ENCODE results near the gene ACVRL1.
"Not testable (repeated sequence)": the region's sequence is repeated elsewhere in the genome, so short reads cannot be mapped to it uniquely, and the experiment has no call there.

Gene ACVRL1

DNA sequence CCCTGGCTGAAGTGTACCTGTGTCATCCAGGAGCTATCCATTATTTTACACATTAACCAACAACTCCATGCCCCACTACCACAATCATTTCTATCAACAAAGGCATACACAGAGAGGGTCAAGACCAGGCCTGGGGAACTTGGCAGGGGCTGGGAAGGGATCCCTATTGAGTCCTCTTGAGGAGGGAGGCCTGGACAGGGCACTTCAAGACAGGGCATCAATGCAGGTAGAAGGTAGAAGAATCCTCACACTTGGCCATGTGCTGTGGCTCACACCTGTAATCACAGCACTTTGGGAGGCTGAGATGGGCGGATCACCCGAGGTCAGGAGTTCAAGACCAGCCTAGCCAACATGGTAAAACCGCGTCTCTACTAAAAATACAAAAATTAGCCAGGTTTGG lies 32.8 kb upstream of the ACVRL1 start:
- H3K4me3 ChIP-seq (ENCODE audit: low read length), result no peak overlapping the region
- TF ChIP-seq, protein P1, sequence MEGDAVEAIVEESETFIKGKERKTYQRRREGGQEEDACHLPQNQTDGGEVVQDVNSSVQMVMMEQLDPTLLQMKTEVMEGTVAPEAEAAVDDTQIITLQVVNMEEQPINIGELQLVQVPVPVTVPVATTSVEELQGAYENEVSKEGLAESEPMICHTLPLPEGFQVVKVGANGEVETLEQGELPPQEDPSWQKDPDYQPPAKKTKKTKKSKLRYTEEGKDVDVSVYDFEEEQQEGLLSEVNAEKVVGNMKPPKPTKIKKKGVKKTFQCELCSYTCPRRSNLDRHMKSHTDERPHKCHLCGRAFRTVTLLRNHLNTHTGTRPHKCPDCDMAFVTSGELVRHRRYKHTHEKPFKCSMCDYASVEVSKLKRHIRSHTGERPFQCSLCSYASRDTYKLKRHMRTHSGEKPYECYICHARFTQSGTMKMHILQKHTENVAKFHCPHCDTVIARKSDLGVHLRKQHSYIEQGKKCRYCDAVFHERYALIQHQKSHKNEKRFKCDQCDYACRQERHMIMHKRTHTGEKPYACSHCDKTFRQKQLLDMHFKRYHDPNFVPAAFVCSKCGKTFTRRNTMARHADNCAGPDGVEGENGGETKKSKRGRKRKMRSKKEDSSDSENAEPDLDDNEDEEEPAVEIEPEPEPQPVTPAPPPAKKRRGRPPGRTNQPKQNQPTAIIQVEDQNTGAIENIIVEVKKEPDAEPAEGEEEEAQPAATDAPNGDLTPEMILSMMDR (conservative IDR thresholded peaks at IDR 0.05; ENCODE audit: low read depth, low read length), result no peak
- DNase-seq (ENCODE audit: low read depth), result no peak

DNA sequence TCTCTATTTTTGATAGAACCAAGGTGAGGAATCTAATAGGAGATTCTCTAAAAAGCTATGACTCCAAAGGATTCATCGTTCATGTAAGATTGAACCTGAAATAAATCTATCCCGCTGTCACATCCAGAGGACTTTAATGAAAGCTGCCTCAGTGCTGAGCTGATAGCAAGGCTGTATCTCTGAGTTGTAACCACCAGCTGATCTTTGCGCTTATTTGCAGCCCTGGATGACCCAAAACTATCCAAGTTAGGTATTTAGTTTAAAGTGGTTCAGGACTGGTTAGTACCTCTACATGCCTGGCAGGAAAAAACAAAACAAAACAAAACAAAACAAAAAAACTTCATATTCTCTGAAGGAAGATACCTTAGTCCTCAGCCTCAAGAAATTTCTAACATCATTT lies 28.2 kb upstream of the ACVRL1 start:
- TF ChIP-seq, protein P1 (conservative IDR thresholded peaks at IDR 0.05; ENCODE audit: low read depth, low read length), result no peak
- no peak for DNase-seq (ENCODE audit: low read depth)
- no peak overlapping the region for H3K4me3 ChIP-seq (ENCODE audit: low read length)

DNA sequence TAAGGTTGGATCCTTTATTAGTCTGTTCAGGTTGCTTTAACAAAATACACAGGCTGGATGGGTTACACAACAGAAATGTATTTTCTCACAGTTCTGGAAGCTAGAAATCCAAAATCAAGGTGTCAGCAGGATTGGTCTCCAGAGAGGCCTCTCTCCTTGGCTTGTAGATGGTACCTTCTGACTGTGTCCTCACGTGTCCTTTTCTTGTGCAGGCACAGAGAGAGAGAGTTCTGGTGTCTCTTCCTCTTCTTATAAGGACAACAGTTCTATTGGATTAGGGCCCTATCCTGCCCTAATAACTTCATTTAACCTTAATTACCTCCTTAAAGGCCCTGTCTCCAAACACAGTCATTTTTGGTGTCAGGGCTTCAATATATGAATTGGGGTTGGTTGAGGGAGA lies 24.0 kb upstream of the ACVRL1 start:
- H3K4me3 ChIP-seq (ENCODE audit: low read length), result no peak overlapping the region
- no peak for DNase-seq (ENCODE audit: low read depth)
- TF ChIP-seq, protein P1 (conservative IDR thresholded peaks at IDR 0.05; ENCODE audit: low read depth, low read length), result no peak

DNA sequence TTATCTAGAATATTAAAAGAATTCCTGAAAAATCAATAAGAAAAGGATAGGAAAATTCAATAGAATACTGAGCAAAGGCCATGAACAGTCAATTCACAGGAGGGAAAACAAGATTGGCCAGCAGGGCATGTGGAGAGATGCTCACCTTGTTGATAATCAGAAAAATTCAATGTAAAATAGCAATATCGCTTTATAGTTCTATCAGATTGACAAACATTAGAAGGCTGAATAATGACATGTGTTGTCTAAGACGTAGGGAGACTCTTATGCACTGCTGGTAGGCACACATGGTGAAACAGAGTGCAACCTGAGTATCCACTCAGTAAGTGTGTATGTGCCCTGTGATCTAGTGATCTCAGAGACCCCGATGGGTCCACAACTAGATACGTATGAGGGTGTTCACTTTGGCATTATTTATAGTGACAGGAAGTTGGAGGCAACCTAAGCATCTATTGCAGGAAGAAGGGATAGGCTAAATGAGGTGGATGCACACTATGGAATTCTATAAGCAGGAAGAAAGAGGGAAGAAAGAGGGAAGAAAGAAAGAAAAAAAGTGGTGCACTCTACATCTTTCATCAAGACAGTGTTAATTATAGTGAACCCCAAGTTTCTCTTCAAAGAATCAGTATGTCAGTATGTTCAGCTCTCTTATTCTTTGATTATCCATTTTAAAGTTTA lies 23.2 kb upstream of the ACVRL1 start:
- TF ChIP-seq, protein P1 (conservative IDR thresholded peaks at IDR 0.05; ENCODE audit: low read depth, low read length), result no peak
- H3K4me3 ChIP-seq (ENCODE audit: low read length), result no peak overlapping the region
- no peak for DNase-seq (ENCODE audit: low read depth)

DNA sequence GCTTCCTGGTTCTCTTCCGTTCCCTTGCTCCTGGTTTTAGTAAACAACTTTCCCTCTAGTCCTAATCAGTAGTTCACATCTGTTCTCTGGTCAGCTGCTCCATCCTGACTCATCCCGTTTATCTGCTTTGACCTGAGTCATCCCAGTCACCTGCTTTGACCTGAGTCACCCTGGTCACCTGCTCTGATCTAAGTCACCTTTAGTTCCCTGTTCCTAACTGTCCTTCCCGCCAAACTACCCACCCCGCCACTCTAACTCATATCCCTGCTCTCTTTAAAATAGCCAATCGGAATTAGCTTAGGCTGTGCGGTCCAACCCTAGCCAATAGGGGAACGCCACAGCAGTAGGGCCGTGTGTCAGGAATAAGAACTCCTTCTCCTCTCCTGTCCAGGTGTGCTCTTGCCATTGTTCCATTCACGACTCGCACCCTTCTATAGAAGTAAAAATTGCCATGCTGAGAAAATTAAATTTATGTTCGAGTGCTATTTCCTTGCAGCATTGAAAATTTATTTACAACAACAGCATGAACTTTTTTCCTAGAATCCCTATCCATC lies 22.6 kb upstream of the ACVRL1 start:
- TF ChIP-seq, protein P1 (conservative IDR thresholded peaks at IDR 0.05; ENCODE audit: low read depth, low read length), result no peak
- DNase-seq (ENCODE audit: low read depth), result no peak
- H3K4me3 ChIP-seq (ENCODE audit: low read length), result no peak overlapping the region

DNA sequence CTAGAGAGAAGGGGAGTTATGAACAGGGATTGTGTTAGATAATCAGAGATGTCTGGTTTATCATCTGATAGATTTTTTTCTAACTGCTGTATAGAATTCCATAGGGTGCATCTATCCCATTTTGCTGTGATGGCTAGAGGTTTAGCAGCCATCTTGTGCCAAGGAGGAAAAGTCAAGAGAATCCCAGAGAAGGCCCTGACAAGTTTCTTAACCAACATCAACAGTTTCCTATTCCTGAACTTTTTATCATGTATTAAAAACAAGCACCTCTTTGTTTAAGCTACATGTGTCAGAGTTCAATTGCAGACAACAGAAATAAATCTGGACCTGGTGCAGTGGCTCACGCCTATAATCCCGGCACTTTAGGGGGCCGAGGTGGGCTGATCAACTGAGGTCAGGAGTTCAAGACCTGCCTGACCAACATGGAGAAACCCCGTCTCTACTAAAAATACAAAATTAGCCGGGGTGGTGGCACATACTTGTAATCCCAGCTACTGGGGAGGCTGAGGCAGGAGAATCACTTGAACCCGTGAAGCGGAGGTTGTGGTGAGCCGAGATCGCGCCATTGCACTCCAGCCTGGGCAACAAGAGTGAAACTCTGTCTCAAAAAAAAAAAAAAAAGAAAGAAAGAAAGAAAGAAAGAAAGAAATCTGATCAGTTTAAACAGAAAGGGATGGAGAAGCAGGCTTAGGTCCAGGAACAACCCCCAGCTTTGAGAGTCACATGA lies 21.8 kb upstream of the ACVRL1 start:
- DNase-seq (ENCODE audit: low read depth), result not testable (repeated sequence)

DNA sequence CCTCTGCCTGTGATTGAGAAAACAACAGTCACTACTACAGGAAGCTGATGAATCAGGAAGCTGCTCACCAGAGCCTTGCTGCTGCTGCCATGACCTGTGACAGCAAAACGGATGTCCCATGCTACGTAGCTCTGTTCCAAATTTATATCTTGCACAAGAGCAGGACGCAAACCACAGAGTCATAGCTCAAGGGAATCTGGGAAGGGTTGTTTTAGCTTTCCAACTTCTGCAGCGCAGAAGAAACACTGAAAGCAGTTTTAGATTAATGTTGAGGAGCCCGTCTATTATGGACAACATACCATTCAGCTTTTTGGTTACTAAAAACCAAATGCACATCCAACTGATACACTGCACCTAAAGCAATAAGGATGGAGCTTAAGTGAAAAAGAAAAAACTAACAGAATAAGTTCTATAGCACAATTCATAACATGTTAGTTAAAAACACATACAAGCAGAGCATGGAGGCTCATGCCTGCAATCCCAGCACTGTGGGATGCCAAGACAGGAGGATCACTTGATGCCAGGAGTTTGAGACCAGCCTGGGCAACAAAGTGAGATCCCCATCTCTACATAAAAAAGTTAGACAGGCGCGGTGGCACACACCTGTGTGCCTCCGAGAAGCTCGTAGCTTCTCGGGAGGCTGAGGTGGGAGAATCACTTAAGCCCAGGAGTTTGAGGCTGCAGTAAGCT lies 21.1 kb upstream of the ACVRL1 start:
- TF ChIP-seq, protein P1 (conservative IDR thresholded peaks at IDR 0.05; ENCODE audit: low read depth, low read length), result no peak
- DNase-seq (ENCODE audit: low read depth), result peak; percentile 37
- H3K4me3 ChIP-seq (ENCODE audit: low read length), result no peak overlapping the region

More for the DNA sequence above, 21.8 kb upstream of the ACVRL1 start:
- not testable (repeated sequence) for H3K4me3 ChIP-seq (ENCODE audit: low read length)

Data from retinal pigment epithelial cell (primary cell).